Activated naive CD8-positive, alpha-beta T cell (primary cell): ENCODE data around the gene EPHB1.

Source experiments
- H3K27ac Mint-ChIP-seq: one replicate; pipeline ENCODE4 v1.8.0; 2021; ENCODE audit warnings: mixed read lengths
- H3K27me3 Mint-ChIP-seq: one replicate; pipeline ENCODE4 v1.8.0; 2021; ENCODE audit warnings: mixed read lengths
- H3K36me3 Mint-ChIP-seq: one replicate; pipeline ENCODE4 v1.8.0; 2021; ENCODE audit warnings: mixed read lengths
- H3K4me1 Mint-ChIP-seq: one replicate; pipeline ENCODE4 v1.8.0; 2021; ENCODE audit warnings: low read depth, mixed read lengths
- H3K4me3 Mint-ChIP-seq: one replicate; pipeline ENCODE4 v1.8.0; 2021; ENCODE audit warnings: mild to moderate bottlenecking, mixed read lengths
- H3K9me3 Mint-ChIP-seq: one replicate; pipeline ENCODE4 v1.8.0; 2021; ENCODE audit warnings: low read depth, mixed read lengths

Gene EPHB1

GRCh38 chr3:135197246-135197645, 402.2 kb downstream of the EPHB1 start:
- H3K4me3 Mint-ChIP-seq = no peak overlapping the region
- H3K36me3 Mint-ChIP-seq = no peaks in the 10 kb centered on the region
- no peaks in the 10 kb centered on the region for H3K9me3 Mint-ChIP-seq
- no peaks in the 10 kb centered on the region for H3K4me1 Mint-ChIP-seq
- no peaks in the 10 kb centered on the region for H3K27me3 Mint-ChIP-seq
- H3K27ac Mint-ChIP-seq = no peak overlapping the region

GRCh38 chr3:135197856-135198255, 402.8 kb downstream of the EPHB1 start:
- H3K9me3 Mint-ChIP-seq = no peaks in the 10 kb centered on the region
- no peak overlapping the region for H3K27ac Mint-ChIP-seq
- no peaks in the 10 kb centered on the region for H3K36me3 Mint-ChIP-seq
- H3K4me1 Mint-ChIP-seq = no peaks in the 10 kb centered on the region
- H3K4me3 Mint-ChIP-seq = no peak overlapping the region
- H3K27me3 Mint-ChIP-seq = no peaks in the 10 kb centered on the region

DNA sequence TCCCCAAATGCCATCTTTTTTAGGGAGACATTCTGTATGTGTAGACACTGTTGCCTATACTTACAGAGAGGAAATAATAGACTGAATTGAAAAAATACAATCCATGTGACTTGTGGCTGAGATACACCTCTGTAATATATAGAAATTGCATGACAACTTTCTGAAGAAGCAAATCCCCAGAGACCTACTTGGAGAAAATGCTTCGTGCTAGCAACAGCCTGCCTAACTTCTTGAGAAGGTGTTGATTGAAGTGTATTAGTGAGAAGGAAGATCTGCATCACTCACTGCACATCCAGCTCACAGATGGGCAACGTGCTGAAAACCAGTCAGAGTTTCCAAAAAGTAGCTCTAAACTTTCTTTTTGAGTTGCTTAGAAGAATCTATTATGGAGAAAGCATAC, 404.1 kb downstream of the EPHB1 start:
- Mint-ChIP-seq H3K27ac (no peak overlapping the region), H3K36me3 (no peaks in the 10 kb centered on the region), H3K27me3 (no peaks in the 10 kb centered on the region), H3K4me3 (no peak overlapping the region), H3K9me3 (no peaks in the 10 kb centered on the region), H3K4me1 (no peaks in the 10 kb centered on the region)

GRCh38 chr3:135203026-135203425, 408.0 kb downstream of the EPHB1 start:
- H3K27ac Mint-ChIP-seq = no peak overlapping the region
- H3K4me1 Mint-ChIP-seq = no peaks in the 10 kb centered on the region
- no peaks in the 10 kb centered on the region for H3K36me3 Mint-ChIP-seq
- no peaks in the 10 kb centered on the region for H3K27me3 Mint-ChIP-seq
- H3K9me3 Mint-ChIP-seq = no peaks in the 10 kb centered on the region
- no peak overlapping the region for H3K4me3 Mint-ChIP-seq

DNA sequence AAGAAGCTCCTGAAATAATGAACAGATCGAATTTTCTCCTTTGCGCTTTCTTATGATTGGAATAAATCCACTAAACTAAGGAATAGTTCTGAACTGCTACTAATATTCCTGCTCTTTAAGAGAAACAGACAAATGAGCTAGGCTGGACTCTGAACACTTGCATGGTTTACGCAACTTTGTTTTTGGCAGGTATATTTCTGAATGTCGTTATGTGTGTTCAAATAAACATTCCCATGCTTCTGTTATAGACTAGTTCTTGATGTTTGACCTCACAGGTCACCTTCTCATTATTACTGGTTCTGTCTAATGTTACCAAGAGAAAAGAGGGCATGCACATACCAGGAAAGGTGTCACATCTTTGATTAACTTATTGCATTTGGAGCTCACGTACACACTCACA, 418.2 kb downstream of the EPHB1 start:
- no peaks in the 10 kb centered on the region for H3K36me3 Mint-ChIP-seq
- no peaks in the 10 kb centered on the region for H3K9me3 Mint-ChIP-seq
- no peak overlapping the region for H3K4me3 Mint-ChIP-seq
- no peak overlapping the region for H3K27ac Mint-ChIP-seq
- H3K4me1 Mint-ChIP-seq = no peaks in the 10 kb centered on the region
- H3K27me3 Mint-ChIP-seq = no peaks in the 10 kb centered on the region

DNA sequence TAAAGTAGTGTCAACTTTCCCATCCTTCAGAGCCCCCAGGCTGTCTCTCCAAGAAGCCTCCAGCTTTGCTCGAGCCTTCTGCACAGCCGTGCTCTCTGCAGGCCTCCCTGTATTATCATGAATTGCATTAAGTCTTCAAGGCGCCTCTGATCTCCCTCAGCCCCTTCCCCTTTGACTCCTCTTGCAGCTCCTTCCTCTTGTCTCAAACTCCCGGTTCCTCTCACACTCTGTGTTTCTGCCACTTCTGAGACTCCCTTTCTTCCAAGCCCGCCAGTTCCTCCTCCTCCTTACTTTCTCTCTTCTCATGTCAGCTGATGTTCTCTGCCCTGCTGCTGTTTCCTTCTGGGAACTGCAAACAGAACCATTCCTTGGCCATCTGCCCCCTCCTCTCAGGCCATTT, 418.8 kb downstream of the EPHB1 start:
- Mint-ChIP-seq H3K4me3 (no peak overlapping the region), H3K27ac (no peak overlapping the region), H3K36me3 (no peaks in the 10 kb centered on the region), H3K9me3 (no peaks in the 10 kb centered on the region), H3K4me1 (no peaks in the 10 kb centered on the region), H3K27me3 (no peaks in the 10 kb centered on the region)

GRCh38 chr3:135214400-135214799, 419.3 kb downstream of the EPHB1 start:
- Mint-ChIP-seq H3K27me3 (no peaks in the 10 kb centered on the region), H3K27ac (no peak overlapping the region), H3K4me1 (no peaks in the 10 kb centered on the region), H3K36me3 (no peaks in the 10 kb centered on the region), H3K9me3 (no peaks in the 10 kb centered on the region), H3K4me3 (no peak overlapping the region)

DNA sequence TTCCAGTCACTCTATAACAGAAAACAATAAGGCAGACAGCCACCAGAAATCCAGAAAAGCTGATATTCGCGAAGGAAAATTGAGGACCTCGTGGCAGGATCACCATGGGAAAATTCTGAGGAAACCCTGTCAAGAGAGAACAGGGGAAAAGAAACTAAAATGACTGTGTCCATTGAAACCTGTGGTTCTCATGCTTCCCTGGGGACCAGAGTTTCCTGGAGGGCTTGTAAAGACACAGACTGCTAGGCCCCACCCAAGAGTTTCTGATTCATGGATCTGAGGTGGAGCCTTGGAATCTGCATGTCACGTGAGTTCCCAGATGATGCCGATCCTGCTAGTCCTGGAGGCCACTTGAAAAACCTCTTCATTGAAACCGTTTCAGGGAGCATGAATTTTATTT, 420.5 kb downstream of the EPHB1 start:
- H3K27me3 Mint-ChIP-seq = no peaks in the 10 kb centered on the region
- no peak overlapping the region for H3K4me3 Mint-ChIP-seq
- H3K4me1 Mint-ChIP-seq = no peaks in the 10 kb centered on the region
- no peaks in the 10 kb centered on the region for H3K9me3 Mint-ChIP-seq
- no peak overlapping the region for H3K27ac Mint-ChIP-seq
- no peaks in the 10 kb centered on the region for H3K36me3 Mint-ChIP-seq

DNA sequence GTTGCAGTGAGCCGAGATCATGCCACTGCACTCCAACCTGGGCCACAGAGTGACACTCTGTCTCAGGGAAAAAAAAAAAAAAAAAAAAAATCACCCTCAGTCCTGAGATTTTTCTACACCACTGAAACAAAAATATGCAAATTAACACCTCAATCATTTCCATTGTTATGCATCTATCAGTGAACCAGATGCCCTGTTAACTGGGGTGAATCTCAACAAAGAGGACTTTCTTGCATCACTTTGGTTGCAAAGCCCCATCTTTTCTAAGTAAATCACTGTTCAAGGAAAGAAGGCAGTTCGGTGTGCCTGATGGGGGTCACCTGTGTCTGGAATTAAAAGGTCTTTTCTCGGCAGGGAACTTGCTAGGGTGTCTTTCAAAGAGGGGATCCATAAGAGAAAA, 421.6 kb downstream of the EPHB1 start:
- Mint-ChIP-seq H3K4me1 (no peaks in the 10 kb centered on the region), H3K27ac (no peak overlapping the region), H3K27me3 (no peaks in the 10 kb centered on the region), H3K4me3 (no peak overlapping the region), H3K9me3 (no peaks in the 10 kb centered on the region), H3K36me3 (no peaks in the 10 kb centered on the region)

DNA sequence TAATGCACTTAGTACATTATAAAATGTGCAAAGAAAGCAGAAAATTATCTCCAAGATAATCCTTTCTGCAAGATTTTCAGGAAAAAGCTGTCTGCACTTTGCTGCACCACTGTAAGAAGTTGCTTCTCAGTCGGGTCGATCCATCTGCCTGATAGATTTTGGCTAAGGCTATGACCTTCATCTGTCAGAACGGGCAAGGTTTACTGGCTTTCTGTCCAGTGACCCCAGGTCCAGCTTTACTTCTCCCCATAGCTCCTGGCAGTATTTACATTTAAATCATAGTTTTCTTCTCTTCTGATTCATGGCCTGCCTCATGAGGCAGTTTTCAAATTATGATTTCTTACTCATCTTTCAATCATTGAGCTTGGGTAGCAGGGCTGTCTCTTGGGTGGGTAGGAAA, 422.7 kb downstream of the EPHB1 start:
- H3K4me1 Mint-ChIP-seq = no peaks in the 10 kb centered on the region
- H3K27ac Mint-ChIP-seq = no peak overlapping the region
- H3K9me3 Mint-ChIP-seq = no peaks in the 10 kb centered on the region
- H3K4me3 Mint-ChIP-seq = no peak overlapping the region
- H3K27me3 Mint-ChIP-seq = no peaks in the 10 kb centered on the region
- H3K36me3 Mint-ChIP-seq = no peaks in the 10 kb centered on the region

GRCh38 chr3:135218304-135218703, 423.2 kb downstream of the EPHB1 start:
- Mint-ChIP-seq H3K36me3 (no peaks in the 10 kb centered on the region), H3K27me3 (no peaks in the 10 kb centered on the region), H3K4me3 (no peak overlapping the region), H3K9me3 (no peaks in the 10 kb centered on the region), H3K27ac (no peak overlapping the region), H3K4me1 (no peaks in the 10 kb centered on the region)

GRCh38 chr3:135218782-135219181, 423.7 kb downstream of the EPHB1 start:
- no peak overlapping the region for H3K27ac Mint-ChIP-seq
- H3K36me3 Mint-ChIP-seq = no peaks in the 10 kb centered on the region
- H3K27me3 Mint-ChIP-seq = no peaks in the 10 kb centered on the region
- H3K9me3 Mint-ChIP-seq = no peaks in the 10 kb centered on the region
- no peaks in the 10 kb centered on the region for H3K4me1 Mint-ChIP-seq
- no peak overlapping the region for H3K4me3 Mint-ChIP-seq

DNA sequence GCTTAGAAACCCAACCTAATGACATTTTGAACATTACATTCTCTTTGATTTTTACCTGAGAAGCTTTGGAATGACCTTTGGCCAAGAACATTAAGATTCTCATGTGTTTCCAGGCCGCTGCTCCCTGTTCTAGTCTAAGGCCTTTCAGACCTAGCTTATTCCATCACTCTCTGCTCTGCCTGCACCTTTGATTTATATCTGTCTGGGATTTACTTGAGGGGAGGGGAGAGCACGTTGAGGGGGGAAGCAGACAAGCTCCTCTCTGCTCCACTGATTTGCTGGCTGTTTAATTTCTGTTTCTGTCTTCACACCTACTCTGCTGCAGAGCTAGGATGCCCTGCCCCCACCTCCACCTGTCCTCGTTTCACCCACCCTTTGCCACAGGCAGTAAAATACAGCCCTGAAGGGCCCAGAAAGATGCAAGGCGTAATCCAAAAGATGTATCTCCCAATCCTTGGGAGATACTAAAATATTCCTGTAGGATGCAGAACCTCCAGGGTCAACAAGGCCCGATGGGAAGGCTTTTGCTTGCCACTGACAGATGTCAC, 429.8 kb downstream of the EPHB1 start:
- no peaks in the 10 kb centered on the region for H3K36me3 Mint-ChIP-seq
- H3K4me1 Mint-ChIP-seq = no peaks in the 10 kb centered on the region
- H3K9me3 Mint-ChIP-seq = no peaks in the 10 kb centered on the region
- H3K27ac Mint-ChIP-seq = no peak overlapping the region
- peaks cover 4% of the 10 kb centered on the region for H3K27me3 Mint-ChIP-seq
- no peak overlapping the region for H3K4me3 Mint-ChIP-seq

GRCh38 chr3:135226057-135226456, 431.0 kb downstream of the EPHB1 start:
- Mint-ChIP-seq H3K27ac (no peak overlapping the region), H3K4me3 (no peak overlapping the region), H3K9me3 (no peaks in the 10 kb centered on the region), H3K4me1 (no peaks in the 10 kb centered on the region), H3K27me3 (peaks cover 4% of the 10 kb centered on the region), H3K36me3 (no peaks in the 10 kb centered on the region)

DNA sequence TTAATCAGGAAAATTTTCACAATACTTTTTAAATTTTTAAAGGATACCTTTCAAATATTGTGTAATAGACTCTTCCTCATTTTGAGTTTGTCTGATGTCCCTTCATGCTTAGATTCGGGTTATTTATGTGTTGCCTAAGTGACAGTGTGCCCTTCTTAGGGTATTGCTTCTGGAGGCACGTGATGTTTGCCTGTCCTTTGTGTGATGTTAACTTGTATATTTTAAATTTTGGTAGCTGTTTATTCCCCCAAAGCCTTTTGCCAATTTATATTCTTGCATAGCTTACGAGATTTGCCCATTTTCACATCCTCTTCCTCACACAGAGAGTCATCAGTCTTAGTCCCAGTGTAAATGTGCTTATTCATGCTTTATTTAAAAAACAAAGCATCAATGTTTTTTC, 433.1 kb downstream of the EPHB1 start:
- Mint-ChIP-seq H3K4me1 (no peaks in the 10 kb centered on the region), H3K27ac (no peak overlapping the region)

DNA sequence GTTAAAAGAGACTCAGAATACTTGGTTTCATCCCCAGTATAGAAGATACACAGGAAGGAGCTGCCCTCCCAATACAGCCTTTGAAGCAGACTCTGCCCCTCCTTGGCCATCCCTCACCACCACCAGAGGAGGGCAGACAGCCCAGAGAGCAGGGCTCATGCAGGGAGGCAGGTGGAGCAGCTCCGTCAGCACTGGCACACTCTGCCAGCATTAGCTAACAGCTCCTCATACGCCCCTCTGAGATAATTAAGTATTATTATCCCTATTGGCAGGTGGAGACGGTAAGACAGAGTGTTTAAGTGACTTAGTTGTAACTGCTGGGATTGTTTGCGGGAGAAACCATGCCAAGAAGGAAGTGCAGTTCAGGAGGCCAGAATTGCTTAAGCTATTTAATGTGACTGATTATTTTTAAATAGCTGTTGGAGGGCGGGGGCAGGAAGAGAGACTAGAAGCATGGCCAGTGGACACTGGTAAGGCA, 434.0 kb downstream of the EPHB1 start:
- no peak overlapping the region for H3K27ac Mint-ChIP-seq
- H3K4me3 Mint-ChIP-seq = no peak overlapping the region
- no peaks in the 10 kb centered on the region for H3K36me3 Mint-ChIP-seq
- peaks cover 4% of the 10 kb centered on the region for H3K27me3 Mint-ChIP-seq
- H3K4me1 Mint-ChIP-seq = no peaks in the 10 kb centered on the region
- no peaks in the 10 kb centered on the region for H3K9me3 Mint-ChIP-seq

More for the DNA sequence above, 433.1 kb downstream of the EPHB1 start:
- no peak overlapping the region for H3K4me3 Mint-ChIP-seq
- no peaks in the 10 kb centered on the region for H3K9me3 Mint-ChIP-seq
- H3K36me3 Mint-ChIP-seq = no peaks in the 10 kb centered on the region
- peaks cover 4% of the 10 kb centered on the region for H3K27me3 Mint-ChIP-seq
